ENCODE results near the gene PRIMPOL.
"Not testable (repeated sequence)": the region's sequence is repeated elsewhere in the genome, so short reads cannot be mapped to it uniquely, and the experiment has no call there.

The PRIMPOL gene

DNA sequence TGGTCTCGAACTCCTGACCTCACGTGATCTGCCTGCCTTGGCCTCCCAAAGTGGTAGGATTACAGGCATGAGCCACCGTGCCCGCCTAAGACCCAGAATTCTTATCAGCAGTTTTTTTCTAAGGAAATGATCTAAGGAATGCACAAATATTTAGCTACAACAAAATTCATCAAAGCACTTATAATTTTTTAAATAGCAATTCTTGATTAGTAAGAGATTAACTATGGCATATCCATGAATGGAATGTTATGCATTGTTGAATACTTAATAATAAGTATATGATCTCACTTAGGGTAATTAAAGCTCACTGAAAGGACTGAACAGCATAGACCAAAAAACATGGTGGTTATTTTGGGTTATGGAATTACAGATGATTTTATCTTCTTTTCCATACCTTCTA, 66.0 kb downstream of the PRIMPOL start:
- DNase-seq: no peak

GRCh38 chr4:184719407-184719806, 69.9 kb downstream of the PRIMPOL start:
- DNase-seq: no peak

GRCh38 chr4:184721254-184721653, 71.7 kb downstream of the PRIMPOL start:
- DNase-seq: no peak

DNA sequence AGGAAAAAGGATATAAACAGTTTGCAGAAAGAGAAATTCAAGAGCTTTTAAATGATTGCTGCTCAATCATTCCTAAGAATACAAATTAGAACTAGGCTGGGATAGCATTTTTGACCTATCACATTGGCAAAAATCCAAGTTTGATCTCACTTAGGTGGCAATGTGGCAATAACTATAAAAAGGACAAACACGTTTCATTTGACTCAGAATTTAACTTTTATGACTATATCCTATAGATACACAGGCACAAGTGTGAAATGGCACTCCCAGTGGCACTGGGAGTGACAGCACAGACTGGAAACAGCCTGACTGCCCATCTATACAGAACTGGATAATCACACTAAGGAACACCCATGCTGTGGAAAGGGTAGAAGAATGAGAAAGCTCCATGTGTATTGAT, 73.3 kb downstream of the PRIMPOL start:
- DNase-seq: no peak

GRCh38 chr4:184727430-184727829, 77.9 kb downstream of the PRIMPOL start:
- DNase-seq: no peak

DNA sequence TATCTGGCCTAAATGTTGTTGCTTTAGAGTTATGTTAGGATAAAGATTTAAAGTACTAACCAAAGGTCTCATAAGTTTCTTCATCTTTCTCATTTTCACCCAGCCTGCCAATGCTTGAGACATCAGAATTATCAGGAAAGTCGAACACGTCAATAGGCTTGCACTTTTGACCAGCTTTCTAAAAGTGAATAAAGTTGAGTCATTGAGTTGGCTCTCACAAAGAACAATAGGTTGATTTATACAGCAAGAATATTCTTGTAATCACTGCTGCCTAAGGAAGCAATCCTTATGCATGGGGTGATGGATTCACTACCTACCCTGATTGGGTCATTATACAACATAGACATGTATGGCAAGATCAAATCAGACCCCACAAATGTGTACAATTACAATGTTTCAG, 79.3 kb downstream of the PRIMPOL start:
- DNase-seq: no peak

DNA sequence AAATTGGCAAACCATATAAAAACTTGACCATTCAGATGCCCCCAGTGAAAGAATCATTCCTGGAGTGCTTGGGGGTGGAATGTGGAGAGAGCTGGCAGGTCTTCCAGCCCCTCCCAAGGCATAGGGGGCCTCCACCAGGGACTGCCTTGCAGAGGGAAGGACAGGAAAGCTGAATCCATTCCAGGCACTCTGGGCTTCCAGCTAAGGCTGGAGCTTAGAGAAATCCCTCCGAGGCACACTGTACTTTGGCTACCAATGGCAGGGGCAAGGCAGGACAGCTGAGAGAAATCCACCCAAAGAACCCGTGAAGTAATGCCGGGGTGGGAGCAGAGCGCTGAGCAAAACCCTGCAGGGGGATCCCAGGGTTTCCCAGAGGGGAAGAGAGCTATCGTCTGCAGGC, 80.4 kb downstream of the PRIMPOL start:
- DNase-seq: no peak

DNA sequence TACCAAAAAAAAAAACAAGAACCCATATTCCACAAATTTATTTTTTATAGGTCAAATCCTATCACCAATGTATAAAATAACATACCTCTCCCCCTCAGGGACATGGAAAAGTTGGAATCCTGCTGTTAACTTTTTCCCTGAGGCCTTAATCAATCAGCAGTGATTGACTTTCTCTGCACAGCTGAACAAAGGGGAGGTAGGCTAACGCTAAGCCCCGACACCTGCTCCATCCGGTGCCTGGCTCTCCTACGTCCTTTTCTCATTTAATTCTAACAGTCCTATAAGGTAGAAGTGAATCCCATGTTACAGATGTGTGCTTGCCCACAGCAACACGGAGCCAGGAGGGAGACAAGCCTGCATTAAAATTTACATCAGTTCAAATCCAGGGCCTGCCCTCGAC, 81.5 kb downstream of the PRIMPOL start:
- DNase-seq: no peak

- DNase-seq: no peak
Measured at GRCh38 chr4:184732126-184732525, 82.6 kb downstream of the PRIMPOL start.

DNA sequence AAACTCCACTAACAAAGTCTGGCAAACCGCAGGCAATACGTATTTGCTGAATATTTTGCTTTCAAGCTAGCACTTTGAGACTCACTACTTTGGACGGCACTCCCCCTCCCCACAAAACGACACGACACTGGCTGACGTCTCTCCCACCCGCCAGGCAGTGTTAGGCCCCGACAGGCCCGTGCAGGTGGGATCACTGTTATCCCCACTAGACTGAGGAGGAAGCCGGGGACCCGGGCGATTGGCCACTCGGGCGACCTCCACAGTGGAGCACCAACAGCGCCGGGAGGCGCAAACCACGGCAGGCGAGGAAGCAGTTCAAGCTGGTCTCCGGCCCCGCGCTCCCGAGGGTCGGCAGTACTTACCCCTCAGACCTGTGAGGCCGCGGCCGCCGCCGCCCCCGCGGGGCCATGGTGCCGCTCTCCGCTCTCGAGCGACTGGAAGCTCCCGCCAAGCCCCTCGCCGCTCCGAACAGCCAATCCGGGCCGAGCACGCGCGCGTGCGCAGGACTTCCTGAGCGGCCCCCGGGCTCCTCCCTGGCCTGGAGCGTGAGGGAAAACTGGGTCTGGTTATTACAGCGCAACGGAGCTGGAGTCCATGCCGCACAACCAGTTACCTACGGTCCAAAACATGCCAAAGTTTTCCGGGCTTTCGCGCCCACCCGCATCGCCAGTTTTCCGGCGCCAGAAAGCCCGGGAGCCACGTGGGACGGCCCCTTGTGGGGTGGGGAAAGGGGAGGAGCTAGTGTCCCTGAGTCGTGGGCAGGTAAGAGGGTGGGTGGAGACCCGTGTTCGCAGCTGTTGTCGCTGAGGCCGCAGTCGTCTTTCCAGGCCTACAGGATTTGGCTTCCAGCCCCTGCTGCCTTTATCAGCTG, 84.4 kb downstream of the PRIMPOL start, which contains the start of gene CENPU:
Gene CENPU (minus strand): TSS at position 443 of the 871 bp plus-strand sequence. CDS start 34 bp downstream, at position 409.
- peak; percentile 99 for DNase-seq

- DNase-seq: no peak
Measured at GRCh38 chr4:184734758-184735157, 85.2 kb downstream of the PRIMPOL start.

- DNase-seq: not testable (repeated sequence)
Measured at GRCh38 chr4:184739575-184739974, 90.0 kb downstream of the PRIMPOL start.

GRCh38 chr4:184740980-184741391, 91.4 kb downstream of the PRIMPOL start:
- DNase-seq: no peak

- DNase-seq: not testable (repeated sequence)
Measured at GRCh38 chr4:184741651-184742050, 92.1 kb downstream of the PRIMPOL start.

- no peak for DNase-seq
Measured at GRCh38 chr4:184743650-184744049, 94.1 kb downstream of the PRIMPOL start.

- DNase-seq: no peak
Measured at GRCh38 chr4:184744236-184744635, 94.7 kb downstream of the PRIMPOL start.

Data from right hindlimb (tissue), 1 donor.